Ovary (tissue), 3 donors: ENCODE results near the gene CELF2.

Source experiments
- EP300 ChIP-seq: sonication (generic); formaldehyde crosslinking; IDR thresholded peaks from one replicate; pipeline ENCODE4 v1.6.1; 2017; ENCODE audit warnings: antibody characterized with exemption
- POLR2A ChIP-seq: fragments of 450-650 bp; IDR thresholded peaks from one replicate; pipeline ENCODE4 v1.6.1; 2017; ENCODE audit warnings: antibody characterized with exemption, mild to moderate bottlenecking, moderate library complexity
- TF ChIP-seq, protein P1 (sequence below), 3 donors: fragments of 450-650 bp in 2 of 3; fragments of 200-600 bp in 1 of 3; IDR thresholded peaks; one replicate each; pipeline versions ENCODE4 v1.5.1 to v1.8.0; 2016 to 2022; ENCODE audit warnings: antibody characterized with exemption in 3 of 3, mild to moderate bottlenecking in 1 of 3
- donor health status: DM: no; HTN: no; CAD: no.

DNA sequence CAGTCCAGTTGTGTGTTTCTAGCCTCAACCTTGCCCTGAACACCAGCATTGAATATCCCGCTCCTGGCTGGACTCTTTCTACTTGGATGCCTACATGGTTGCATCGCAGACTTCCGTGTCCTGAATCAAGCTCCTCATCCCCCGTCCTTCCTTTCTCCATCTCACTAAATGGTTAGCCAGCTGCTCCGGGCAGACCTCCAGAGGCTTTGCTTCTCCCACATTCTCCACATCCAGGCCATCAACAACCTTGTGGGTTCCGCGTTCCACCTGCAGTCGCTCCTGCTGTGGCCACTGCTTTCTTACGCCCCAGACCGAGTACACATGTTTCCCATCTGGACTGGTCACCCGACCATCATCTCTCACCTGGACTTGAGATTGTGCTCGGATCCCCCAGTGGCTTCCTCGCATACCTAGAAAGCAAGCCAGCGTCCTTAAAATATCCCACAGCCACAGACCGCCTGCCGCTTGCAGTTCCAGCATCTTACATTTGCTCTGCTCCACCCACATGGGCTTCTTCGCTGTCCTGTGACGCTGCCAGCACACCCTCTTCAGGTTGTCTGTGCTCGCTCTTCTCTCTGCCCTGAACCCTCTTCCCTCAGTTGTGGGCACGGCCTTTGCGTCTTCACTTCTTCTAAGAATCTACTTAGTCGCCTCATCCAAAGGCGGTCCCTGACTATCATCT is 25.9 kb downstream of the CELF2 start:
- TF ChIP-seq, protein P1, sequence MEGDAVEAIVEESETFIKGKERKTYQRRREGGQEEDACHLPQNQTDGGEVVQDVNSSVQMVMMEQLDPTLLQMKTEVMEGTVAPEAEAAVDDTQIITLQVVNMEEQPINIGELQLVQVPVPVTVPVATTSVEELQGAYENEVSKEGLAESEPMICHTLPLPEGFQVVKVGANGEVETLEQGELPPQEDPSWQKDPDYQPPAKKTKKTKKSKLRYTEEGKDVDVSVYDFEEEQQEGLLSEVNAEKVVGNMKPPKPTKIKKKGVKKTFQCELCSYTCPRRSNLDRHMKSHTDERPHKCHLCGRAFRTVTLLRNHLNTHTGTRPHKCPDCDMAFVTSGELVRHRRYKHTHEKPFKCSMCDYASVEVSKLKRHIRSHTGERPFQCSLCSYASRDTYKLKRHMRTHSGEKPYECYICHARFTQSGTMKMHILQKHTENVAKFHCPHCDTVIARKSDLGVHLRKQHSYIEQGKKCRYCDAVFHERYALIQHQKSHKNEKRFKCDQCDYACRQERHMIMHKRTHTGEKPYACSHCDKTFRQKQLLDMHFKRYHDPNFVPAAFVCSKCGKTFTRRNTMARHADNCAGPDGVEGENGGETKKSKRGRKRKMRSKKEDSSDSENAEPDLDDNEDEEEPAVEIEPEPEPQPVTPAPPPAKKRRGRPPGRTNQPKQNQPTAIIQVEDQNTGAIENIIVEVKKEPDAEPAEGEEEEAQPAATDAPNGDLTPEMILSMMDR (IDR thresholded peaks at IDR 0.05): no peak
- TF ChIP-seq POLR2A (no peak), EP300 (no peak)
